Dermis lymphatic vessel endothelial cell (primary cell): ENCODE results near the gene ZCCHC24. TPM values are rescaled to one million over a fixed set of nuclear protein-coding genes. Genes with fewer than 3 reads are reported as not detected.

Source experiments
- total RNA-seq: library from RNA; depleted of rRNA; stranded (reverse); fragments of >200 nt; gene quantifications from 2 replicates; pipeline ENCODE4 v1.2.1, GENCODE V29; 2014

ZCCHC24 gene
- 4.8 and 6.0 TPM in 2 replicates for total RNA-seq

DNA sequence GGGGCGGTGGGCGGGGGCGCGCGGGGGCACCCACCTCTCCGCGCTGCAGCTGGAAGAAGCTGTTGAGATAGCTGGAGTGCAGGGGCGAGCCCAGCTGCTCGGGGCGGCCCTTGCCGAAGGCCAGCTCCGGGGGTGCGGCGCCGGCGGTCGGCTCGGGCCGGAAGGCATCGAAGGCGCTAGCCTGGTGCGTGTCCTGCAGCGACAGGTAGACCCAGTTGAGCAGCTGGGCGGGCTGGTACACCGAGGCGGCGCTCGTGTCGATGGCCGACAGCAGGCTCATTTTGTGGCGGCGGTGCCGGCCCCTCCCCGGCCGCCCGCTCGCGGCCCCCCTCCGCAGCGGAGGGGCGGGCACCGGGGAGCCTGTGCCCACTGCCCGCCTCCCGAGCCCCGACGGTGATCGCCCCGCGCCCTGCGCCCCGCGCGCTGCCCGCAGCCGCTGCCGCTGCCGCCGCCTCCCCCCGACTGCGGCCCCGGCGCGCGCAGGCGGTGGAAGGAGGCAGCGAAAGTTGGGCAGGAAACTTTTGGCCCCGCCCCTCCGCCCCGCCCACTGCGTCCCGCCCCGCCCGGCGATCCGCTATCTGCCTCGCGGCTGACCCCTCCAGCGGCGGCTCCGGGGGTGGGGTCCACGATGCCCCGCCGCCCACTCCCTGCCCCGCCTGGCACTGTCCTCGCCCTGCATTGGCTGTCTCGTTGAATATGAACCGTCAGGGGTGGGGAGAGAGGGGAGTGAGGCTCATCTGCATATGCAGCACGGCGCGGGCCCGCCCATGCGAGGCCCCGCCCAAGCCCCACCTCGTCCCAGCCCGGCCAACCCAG, at the start of gene ZCCHC24:
Gene ZCCHC24 (minus strand): TSS at position 464 of the 816 bp plus-strand sequence. CDS start 184 bp downstream, at position 280.

GRCh38 chr10:79347226-79347893, 98.1 kb downstream of the ZCCHC24 start, which contains the start of gene PPIF:
TSS of gene PPIF (plus strand) at chr10:79347469. CDS start at chr10:79347549, 80 bp downstream.

Other genes with a start within 250 kb of the ZCCHC24 start
- gene PPIF, start 98.2 kb downstream of the ZCCHC24 start, total RNA-seq, result 9.9 and 11.8 TPM in 2 replicates
- gene EIF5AL1, start 66.9 kb upstream of the ZCCHC24 start, total RNA-seq, result 0.17 and 0.33 TPM in 2 replicates
- gene SFTPA2, start 114.8 kb upstream of the ZCCHC24 start, total RNA-seq, result not detected in 2 replicates
- under 0.01 TPM in 1 of 2 replicates, not detected in the other for gene SFTPA1, start 165.3 kb upstream of the ZCCHC24 start, total RNA-seq